AG04450 (cell line): Measurements from ENCODE around the gene KRTAP5-3. TPM values are rescaled to one million over a fixed set of nuclear protein-coding genes. Genes with fewer than 3 reads are reported as not detected.

Experiments used
- CTCF ChIA-PET: fragments of 300-600, 350-600 bp; formaldehyde crosslinking; extraction: SDS; loops from one replicate; lab custom pipeline; 2022; ENCODE audit warnings: antibody characterized with exemption, inconsistent platforms; lab: Charles Lee
- POLR2A ChIA-PET: fragments of 350-600 bp; formaldehyde crosslinking; extraction: SDS; loops from one replicate; lab custom pipeline; 2021; ENCODE audit warnings: antibody characterized with exemption, inconsistent platforms; lab: Yijun Ruan, JAX
- DNase-seq: peaks from one replicate; pipeline ENCODE4 v3.0.0-alpha.2; 2011; ENCODE audit warnings: low read depth, low spot score
- H3K27ac ChIP-seq: one replicate; pipeline ENCODE4 v1.5.1; 2012; ENCODE audit warnings: low read depth, low read length, control low read depth
- H3K27me3 ChIP-seq: one replicate; pipeline ENCODE4 v1.6.0; 2012; ENCODE audit warnings: low read length; ENCODE audit not compliant: control insufficient read depth, insufficient read depth
- H3K4me3 ChIP-seq: 2 replicates; pipeline ENCODE4 v1.5.1; 2011; ENCODE audit warnings: mild to moderate bottlenecking, low read depth, low read length, control low read depth
- H3K9me3 ChIP-seq: 2 replicates; pipeline ENCODE4 v1.5.1; 2012; ENCODE audit warnings: low read length; ENCODE audit not compliant: control insufficient read depth, insufficient read depth
- polyA plus RNA-seq: library from polyadenylated mRNA; depleted of rRNA; stranded (reverse); fragments of >200 nt; gene quantifications from 2 replicates; pipeline ENCODE4 v1.2.3, GENCODE V29; 2011
- TF ChIP-seq, protein P1 (sequence below): IDR thresholded peaks from 2 replicates; pipeline ENCODE4 v1.5.1; 2011; ENCODE audit warnings: low read depth, low read length, control low read depth, inconsistent platforms

KRTAP5-3 gene
- polyA plus RNA-seq, 1 experiment = not detected

DNA sequence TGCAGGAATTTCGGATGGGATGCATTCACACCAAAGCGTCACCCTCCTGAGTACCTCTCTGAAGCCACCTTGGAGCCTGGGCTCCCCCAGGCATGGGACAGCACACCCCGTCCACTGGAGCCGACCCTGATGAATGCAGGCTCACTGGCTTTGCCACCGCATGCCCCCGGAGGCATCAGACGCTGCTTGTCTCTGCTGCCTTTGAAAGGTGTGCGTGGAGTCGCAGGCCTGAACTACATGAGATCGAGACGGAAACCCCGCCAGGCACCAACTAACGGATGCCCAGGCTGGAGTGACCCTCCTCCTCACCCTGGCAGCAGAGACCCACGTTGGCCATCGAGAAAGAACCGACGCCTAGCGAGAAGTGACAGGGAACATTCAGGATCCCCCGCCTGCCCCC is 43.8 kb upstream of the KRTAP5-3 start:
- DNase-seq = no peak
- TF ChIP-seq, protein P1, sequence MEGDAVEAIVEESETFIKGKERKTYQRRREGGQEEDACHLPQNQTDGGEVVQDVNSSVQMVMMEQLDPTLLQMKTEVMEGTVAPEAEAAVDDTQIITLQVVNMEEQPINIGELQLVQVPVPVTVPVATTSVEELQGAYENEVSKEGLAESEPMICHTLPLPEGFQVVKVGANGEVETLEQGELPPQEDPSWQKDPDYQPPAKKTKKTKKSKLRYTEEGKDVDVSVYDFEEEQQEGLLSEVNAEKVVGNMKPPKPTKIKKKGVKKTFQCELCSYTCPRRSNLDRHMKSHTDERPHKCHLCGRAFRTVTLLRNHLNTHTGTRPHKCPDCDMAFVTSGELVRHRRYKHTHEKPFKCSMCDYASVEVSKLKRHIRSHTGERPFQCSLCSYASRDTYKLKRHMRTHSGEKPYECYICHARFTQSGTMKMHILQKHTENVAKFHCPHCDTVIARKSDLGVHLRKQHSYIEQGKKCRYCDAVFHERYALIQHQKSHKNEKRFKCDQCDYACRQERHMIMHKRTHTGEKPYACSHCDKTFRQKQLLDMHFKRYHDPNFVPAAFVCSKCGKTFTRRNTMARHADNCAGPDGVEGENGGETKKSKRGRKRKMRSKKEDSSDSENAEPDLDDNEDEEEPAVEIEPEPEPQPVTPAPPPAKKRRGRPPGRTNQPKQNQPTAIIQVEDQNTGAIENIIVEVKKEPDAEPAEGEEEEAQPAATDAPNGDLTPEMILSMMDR = no peak
- ChIA-PET CTCF (interaction anchor here (0.6 to 5.8 kb wide), 67 partner anchors 9 to 627 kb away, joined by 3 to 104 read pairs (median 5); partner anchors contain the start of genes H19, KRTAP5-5 and SYT8), POLR2A (interaction anchor here (0.6 to 1.2 kb wide), 4 partner anchors 42 to 499 kb away, joined by 3 to 4 read pairs (median 3); no protein-coding TSS in a partner anchor)
- Histone ChIP-seq H3K27ac (no peak overlapping the region), H3K27me3 (peaks cover 33% of the 10 kb centered on the region), H3K9me3 (no peaks in the 10 kb centered on the region; the same call in 1 of the 2 replicates), H3K4me3 (no peak overlapping the region)

DNA sequence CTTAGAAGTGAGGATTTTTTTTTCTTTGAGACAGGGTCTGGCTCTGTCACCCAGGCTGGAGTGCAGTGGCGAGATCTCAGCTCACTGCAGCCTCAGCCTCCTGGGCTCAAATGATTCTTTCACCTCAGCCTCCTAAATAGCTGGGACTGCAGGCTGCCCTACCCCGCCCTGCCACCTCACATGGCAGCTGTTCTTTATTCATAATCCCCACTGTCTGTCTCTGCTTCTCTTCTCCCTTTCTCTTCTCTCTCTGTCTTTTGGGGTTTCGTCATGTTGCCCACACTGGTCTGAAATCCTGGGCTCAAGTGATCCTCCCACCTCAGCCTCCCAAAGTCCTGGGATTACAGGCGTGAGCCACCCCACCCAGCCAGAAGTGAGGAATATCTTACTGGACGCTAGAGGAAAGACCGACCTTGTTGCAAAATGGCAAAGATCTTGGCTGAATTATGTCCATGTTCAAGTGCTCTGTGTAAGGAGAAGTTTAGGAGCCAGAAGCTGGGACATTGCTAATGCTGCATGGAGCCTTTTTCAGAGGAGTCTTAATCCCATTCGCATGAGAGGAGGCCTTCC is 43.2 kb upstream of the KRTAP5-3 start:
- H3K27ac ChIP-seq = no peak overlapping the region
- H3K4me3 ChIP-seq = no peak overlapping the region
- CTCF ChIA-PET = interaction anchor here (0.7 to 5.8 kb wide), 7 partner anchors 13 to 502 kb away, joined by 3 to 104 read pairs (median 15); partner anchors contain the start of gene KRTAP5-5
- peaks cover 33% of the 10 kb centered on the region for H3K27me3 ChIP-seq
- no peak for DNase-seq
- POLR2A ChIA-PET = no interaction called here
- no peaks in the 10 kb centered on the region; the same call in 1 of the 2 replicates for H3K9me3 ChIP-seq
- TF ChIP-seq, protein P1 = no peak

DNA sequence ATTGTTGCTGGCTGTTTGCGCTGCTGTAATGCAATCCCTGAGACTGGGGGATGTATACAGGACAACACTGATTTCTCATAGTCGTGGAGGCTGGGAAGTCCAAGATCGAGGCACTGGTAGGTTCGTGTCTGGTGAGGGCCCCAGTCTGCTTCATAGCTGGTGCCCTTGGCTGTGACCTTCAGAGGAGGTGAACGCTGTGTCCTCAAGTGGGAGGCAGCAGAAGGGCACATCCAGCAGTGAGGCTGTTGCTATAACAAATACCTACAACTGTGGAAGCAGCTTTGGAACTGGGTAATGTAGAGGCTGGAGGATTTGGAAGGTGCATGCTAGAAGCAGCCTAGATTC is 42.6 kb upstream of the KRTAP5-3 start:
- ChIA-PET CTCF (interaction anchor here (0.7 to 5.8 kb wide), 7 partner anchors 12 to 503 kb away, joined by 3 to 104 read pairs (median 10); no protein-coding TSS in a partner anchor), POLR2A (no interaction called here)
- Histone ChIP-seq H3K27ac (no peak overlapping the region), H3K9me3 (no peaks in the 10 kb centered on the region; the same call in 1 of the 2 replicates), H3K27me3 (peaks cover 27% of the 10 kb centered on the region), H3K4me3 (no peak overlapping the region)
- DNase-seq = no peak
- TF ChIP-seq, protein P1 = no peak

DNA sequence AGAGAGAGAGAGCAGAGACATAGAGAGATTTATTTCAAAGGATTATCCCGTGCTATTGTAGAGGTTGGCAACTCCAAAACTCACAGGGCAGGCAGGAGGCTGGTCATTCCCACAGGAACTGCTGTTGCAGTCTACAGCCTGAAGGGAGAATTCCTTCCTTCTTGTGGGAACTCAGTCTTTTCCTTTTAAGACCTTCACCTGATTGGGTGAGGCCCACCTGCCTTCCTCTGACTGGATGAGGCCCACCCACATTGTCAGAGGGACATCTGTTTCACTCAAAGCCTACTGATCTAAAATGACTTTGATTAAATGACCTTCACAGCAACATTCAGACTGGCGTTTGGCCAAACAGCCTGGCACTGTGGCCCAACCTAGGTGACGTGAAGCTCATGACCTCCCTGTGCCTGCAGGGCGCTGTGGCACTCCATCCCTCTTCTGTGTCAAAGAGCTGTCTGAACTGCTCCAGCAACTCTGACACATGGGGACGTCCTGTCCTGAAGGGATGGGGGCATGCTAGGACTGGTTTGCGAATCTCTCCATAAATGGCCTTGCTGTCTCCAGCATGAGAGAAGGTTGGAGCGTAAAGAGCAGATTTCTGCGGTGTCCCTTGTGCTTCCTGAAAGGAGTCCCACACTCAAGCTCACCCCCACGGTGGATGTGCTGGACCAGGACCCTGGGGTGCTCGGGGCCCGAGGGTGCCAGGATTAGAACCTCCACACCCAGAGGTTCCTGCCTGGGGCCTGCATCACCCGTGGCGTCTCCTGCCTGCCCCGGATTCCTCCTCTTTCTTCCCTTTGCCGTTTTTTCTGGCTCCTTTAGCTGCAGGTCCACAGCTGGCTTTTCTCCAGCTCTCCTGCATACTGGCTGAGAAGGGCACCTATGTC is 42.0 kb upstream of the KRTAP5-3 start:
- CTCF ChIA-PET = interaction anchor here (1.0 to 5.8 kb wide), 5 partner anchors 12 to 503 kb away, joined by 3 to 104 read pairs (median 10); no protein-coding TSS in a partner anchor
- DNase-seq = no peak

More for the DNA sequence above, 42.0 kb upstream of the KRTAP5-3 start:
- TF ChIP-seq, protein P1 = no peak
- no peak overlapping the region for H3K27ac ChIP-seq
- no peak overlapping the region for H3K4me3 ChIP-seq
- POLR2A ChIA-PET = no interaction called here
- H3K9me3 ChIP-seq = no peaks in the 10 kb centered on the region; the same call in 1 of the 2 replicates
- peaks cover 23% of the 10 kb centered on the region for H3K27me3 ChIP-seq
